Stomach smooth muscle (tissue), 2 donors: Measurements from ENCODE around the gene ITIH4.
A peak's percentile ranks its signal among the peaks of the same experiment; 100 is the strongest.

Experiments used
- H3K27ac ChIP-seq: one replicate; pipeline ENCODE4 v1.7.0; 2013; ENCODE audit warnings: mild to moderate bottlenecking, low read length, inconsistent platforms
- H3K27me3 ChIP-seq, 2 donors: one replicate each; pipeline ENCODE4 v1.7.0; 2013; ENCODE audit warnings: low read length in 2 of 2; ENCODE audit not compliant: insufficient read depth in 2 of 2, control insufficient read depth in 1 of 2
- H3K36me3 ChIP-seq, 2 donors: one replicate each; pipeline ENCODE4 v1.7.0; 2013; ENCODE audit warnings: low read length in 2 of 2; ENCODE audit not compliant: control insufficient read depth in 2 of 2, insufficient read depth in 2 of 2
- H3K4me1 ChIP-seq: one replicate; pipeline ENCODE4 v1.7.0; 2013; ENCODE audit warnings: low read length; ENCODE audit not compliant: control insufficient read depth, insufficient read depth
- H3K4me3 ChIP-seq, 2 donors: one replicate each; pipeline ENCODE4 v1.7.0; 2013; ENCODE audit warnings: low read length in 2 of 2
- H3K9ac ChIP-seq, 2 donors: one replicate each; pipeline ENCODE4 v1.7.0; 2013; ENCODE audit warnings: low read length in 2 of 2, mild to moderate bottlenecking in 1 of 2
- H3K9me3 ChIP-seq, 2 donors: one replicate each; pipeline ENCODE4 v1.7.0; 2013; ENCODE audit warnings: low read length in 2 of 2; ENCODE audit not compliant: control insufficient read depth in 2 of 2
- donor health status: healthy.
- donor health status: Pancreatic carcinoma.

Gene ITIH4

DNA sequence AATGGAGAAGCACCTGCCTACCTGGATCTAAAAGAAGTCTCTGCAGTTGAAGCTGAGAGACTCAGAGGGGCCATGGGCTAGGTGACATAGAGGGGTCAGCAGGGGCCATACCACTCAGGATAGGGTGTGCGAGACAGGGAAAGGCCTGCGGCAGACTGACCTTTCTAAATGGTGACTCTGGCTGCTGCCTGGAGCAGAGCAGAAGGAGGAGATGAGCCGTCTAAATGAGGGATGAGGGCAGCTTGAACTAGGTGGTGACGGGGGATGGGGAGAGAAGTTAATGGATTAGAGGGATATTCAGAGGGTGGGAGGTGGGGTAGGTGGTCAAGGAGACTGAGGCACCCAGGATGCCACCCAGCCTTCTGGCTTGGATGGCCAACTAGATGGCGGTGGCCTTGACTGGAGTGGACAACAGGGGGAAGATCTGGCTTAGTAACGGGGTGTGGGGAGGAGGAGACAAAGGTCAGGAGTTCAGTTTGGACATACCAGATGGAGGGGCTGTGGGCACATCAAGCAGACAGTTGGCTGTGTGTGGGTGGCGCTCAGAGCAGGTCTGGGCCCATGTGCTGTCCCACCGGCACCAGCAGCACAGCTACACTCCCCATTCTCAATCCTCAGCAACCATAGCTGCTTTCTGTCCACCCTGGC lies 56.3 kb downstream of the ITIH4 start:
- Histone ChIP-seq H3K36me3 (no peaks in the 10 kb centered on the region), H3K9ac (no peak overlapping the region), H3K4me3 (no peak overlapping the region), H3K9me3 (no peaks in the 10 kb centered on the region), H3K27me3 (peaks cover 0 to under 1% of the 10 kb centered on the region in 2 donors), H3K27ac (no peak overlapping the region), H3K4me1 (peaks cover 15% of the 10 kb centered on the region)

DNA sequence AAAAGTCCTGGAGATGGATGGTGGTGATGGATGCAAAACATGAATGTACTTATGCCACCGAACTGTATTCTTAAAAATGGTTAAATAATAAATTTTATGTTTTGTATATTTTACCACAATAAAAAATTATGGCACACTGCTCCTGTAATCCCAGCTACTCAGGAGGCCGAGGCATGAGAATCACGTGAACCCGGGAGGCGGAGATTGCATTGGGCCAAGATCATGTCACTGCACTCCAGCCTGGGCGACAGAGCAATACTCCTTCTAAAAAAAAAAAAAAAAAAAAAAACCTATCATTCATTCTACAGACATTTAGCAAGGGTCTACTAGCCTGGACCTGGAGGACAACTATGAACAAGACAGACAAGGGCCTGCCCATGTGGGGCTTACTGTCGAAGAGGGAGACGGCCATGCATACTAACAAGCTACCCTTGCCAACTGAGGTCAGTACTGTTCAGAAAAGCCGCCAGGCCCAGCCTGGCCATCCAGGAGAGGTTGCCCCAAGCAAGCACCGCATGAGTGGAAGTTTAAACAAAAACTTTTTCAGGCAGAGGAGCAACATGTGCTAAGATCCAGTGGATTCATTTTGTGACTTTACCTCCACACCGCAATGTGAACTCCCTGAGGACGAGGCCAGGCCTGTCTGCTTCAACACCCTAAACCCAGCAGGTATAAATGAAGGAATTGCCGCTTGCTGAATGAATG lies 57.0 kb downstream of the ITIH4 start:
- Histone ChIP-seq H3K9ac (no peak overlapping the region), H3K27me3 (no peaks in the 10 kb centered on the region), H3K4me3 (no peak overlapping the region), H3K9me3 (no peaks in the 10 kb centered on the region), H3K36me3 (no peaks in the 10 kb centered on the region), H3K4me1 (peaks cover 15% of the 10 kb centered on the region), H3K27ac (no peak overlapping the region)

DNA sequence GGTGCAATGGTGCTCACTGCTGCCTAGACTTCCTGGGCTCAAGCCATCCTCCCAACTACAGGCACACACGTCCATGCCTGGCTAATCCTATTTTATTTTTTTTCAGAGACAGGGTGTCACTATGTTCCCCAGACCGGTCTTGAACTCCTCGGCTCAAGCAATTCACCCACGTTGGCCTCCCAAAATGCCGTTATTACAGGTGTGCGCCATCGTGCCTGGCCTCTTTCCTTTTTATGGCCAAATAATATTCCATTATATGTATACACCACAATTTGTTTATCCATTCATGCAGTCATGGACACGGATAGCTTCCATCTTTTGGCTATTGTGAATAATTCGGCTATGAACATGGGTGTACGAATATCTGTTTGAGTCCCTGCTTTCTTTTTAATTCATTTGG lies 58.8 kb downstream of the ITIH4 start:
- Histone ChIP-seq H3K9me3 (no peaks in the 10 kb centered on the region), H3K4me1 (peaks cover 15% of the 10 kb centered on the region), H3K4me3 (no peak overlapping the region), H3K27ac (peak overlapping the region; percentile 75), H3K36me3 (no peaks in the 10 kb centered on the region), H3K27me3 (no peaks in the 10 kb centered on the region), H3K9ac (peak overlapping the region in 1 of 2 donors; percentile 63)

DNA sequence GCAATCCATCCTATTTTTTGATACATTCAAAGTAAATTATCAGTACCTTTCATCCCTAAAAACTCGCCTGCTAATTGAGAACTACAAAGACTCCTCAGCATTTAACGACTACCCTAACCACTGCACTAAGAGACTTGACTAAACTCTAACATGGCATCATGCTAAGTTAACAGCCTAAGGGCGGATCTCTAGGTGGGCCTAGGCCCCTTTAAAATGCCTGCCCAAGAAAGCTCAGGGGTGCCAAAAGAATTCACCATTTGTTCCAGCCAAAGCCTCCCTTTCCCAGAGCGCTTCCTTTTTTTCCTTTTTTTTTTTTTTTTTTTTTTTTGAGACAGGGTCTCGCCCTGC lies 59.2 kb downstream of the ITIH4 start:
- no peaks in the 10 kb centered on the region for H3K9me3 ChIP-seq
- no peaks in the 10 kb centered on the region for H3K27me3 ChIP-seq
- peak overlapping the region; percentile 75 for H3K27ac ChIP-seq
- peaks cover 15% of the 10 kb centered on the region for H3K4me1 ChIP-seq
- peak overlapping the region; percentile 63 to 92 for H3K9ac ChIP-seq
- H3K4me3 ChIP-seq, result peak overlapping the region; percentile 79 to 91
- no peaks in the 10 kb centered on the region for H3K36me3 ChIP-seq

DNA sequence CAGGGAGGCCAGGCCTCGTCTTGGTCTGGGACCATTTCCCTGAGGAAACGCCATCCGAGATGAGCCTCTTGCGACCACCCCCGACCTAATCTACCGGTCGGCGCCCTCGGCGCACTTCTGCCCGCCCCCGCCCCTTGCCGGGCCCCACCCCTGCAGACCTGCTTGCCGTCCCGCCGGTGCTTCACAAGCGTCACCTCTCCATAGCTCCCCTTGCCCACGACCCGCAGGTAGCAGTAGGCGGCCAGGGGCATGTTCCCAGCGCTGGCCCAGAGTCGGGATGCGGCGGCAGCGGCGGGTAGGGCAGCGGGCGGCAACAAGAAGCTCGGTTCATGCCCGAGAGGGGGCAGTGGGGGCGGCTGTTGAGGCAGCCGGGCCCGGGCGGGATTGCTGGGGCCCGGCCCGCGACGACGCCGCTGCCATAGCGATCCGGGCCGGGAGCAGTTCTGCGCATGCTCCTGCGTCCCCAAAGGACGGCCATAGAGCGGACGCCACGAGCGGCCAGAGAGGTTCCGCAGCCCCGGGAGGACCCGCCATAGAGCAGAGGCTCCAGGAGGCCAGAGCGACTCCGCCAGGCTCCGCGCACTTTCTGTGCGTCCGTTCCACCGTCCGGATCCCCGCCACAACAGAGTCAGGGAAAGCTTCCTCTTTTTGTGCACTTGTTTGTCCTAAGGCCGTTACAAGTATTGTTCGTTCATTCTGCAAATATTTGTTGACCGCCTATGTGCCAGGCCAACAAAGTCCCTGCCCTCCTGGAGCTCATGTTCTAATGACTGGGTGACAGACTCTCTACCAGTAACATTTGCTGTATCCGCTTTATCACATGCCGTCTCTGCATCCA lies 59.8 kb downstream of the ITIH4 start, which contains the start of gene NEK4:
Gene NEK4 (minus strand): TSS at position 445 of the 838 bp plus-strand sequence. CDS start 194 bp downstream, at position 251.
- H3K27me3 ChIP-seq, result no peaks in the 10 kb centered on the region
- H3K36me3 ChIP-seq, result peaks cover 0 to 5% of the 10 kb centered on the region in 2 donors
- peaks cover 15% of the 10 kb centered on the region for H3K4me1 ChIP-seq
- peak within 1 kb of the TSS; percentile 63 to 92 for H3K9ac ChIP-seq
- no peaks in the 10 kb centered on the region for H3K9me3 ChIP-seq
- peak within 1 kb of the TSS; percentile 75 for H3K27ac ChIP-seq
- peak within 1 kb of the TSS; percentile 79 to 91 for H3K4me3 ChIP-seq

DNA sequence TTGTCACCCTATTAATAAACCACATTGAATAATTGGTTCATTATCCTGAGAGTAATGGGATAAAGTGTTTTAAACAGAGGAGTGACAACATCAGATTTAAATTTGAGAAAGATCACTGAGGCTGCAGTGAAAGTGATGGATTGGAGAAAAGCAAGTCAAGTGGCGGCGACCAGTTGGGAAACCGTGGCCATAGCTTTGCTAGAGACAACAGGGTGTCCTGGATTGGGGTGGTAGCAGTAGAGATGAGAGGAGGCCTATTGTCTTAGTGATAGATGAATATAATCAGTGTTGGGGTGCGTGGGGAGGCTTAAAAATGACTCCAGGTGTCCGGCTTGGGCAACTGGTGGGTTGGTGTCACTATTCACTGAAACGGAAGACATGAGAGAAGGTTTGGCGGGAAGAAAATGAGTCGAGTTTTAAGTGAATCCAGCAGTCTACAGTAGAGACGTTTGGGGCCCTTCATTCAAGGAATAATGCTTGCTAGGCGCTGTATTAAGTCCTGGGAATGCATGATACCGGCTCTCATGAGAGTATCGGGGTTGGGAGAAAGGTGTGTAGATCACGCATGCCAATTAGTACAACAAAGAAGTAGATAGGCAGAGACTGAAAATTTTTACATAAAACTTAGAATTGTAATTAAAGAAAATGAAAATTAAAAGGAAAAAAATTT lies 60.6 kb downstream of the ITIH4 start:
- Histone ChIP-seq H3K36me3 (peaks cover 2 to 10% of the 10 kb centered on the region in 2 donors), H3K4me3 (peak overlapping the region; percentile 79 to 91), H3K27ac (no peak overlapping the region), H3K27me3 (no peaks in the 10 kb centered on the region), H3K9me3 (no peaks in the 10 kb centered on the region), H3K9ac (peak overlapping the region; percentile 60 to 63), H3K4me1 (peaks cover 15% of the 10 kb centered on the region)

DNA sequence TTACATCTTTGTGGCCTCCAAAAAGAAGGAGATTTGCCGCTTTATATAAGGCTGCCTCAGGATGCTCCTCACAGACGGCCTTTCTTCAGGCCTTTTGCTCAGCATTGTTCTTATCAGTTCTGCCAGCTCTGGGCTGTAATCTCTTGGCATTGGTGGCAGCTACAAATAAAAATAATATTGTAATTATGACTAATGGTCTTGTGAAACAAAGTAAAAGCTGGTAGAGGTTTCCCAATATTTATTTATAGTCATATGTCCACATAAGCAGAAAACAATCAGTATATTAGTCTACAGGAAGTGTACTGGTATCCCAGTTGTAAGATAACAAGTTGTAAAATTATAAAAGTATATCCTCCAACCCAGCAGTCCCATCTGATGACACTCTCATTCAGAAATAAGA lies 67.0 kb downstream of the ITIH4 start:
- H3K4me3 ChIP-seq, result no peak overlapping the region
- H3K9ac ChIP-seq, result no peak overlapping the region
- H3K36me3 ChIP-seq, result peaks cover 28 to 34% of the 10 kb centered on the region in 2 donors
- no peaks in the 10 kb centered on the region for H3K27me3 ChIP-seq
- no peak overlapping the region for H3K27ac ChIP-seq
- H3K9me3 ChIP-seq, result no peaks in the 10 kb centered on the region
- no peaks in the 10 kb centered on the region for H3K4me1 ChIP-seq
